ENCODE data around the gene APBA3. TPM values are rescaled to one million over a fixed set of nuclear protein-coding genes. Genes with fewer than 3 reads are reported as not detected.

Gene APBA3
- total and polyA plus RNA-seq, 2 experiments from 2014 or later, result 34.3 to 49.4 TPM

GRCh38 chr19:3737487-3738205, 23.8 kb downstream of the APBA3 start:
- Histone ChIP-seq H3K9me3 (ENCODE audit: low read depth) (no peaks in the 10 kb centered on the region), H3K27ac (no peak overlapping the region), H3K4me1 (ENCODE audit: low read depth) (no peaks in the 10 kb centered on the region), H3K27me3 (no peaks in the 10 kb centered on the region), H3K4me3 (no peak overlapping the region), H3K36me3 (no peaks in the 10 kb centered on the region)
- TF ChIP-seq, protein P1, sequence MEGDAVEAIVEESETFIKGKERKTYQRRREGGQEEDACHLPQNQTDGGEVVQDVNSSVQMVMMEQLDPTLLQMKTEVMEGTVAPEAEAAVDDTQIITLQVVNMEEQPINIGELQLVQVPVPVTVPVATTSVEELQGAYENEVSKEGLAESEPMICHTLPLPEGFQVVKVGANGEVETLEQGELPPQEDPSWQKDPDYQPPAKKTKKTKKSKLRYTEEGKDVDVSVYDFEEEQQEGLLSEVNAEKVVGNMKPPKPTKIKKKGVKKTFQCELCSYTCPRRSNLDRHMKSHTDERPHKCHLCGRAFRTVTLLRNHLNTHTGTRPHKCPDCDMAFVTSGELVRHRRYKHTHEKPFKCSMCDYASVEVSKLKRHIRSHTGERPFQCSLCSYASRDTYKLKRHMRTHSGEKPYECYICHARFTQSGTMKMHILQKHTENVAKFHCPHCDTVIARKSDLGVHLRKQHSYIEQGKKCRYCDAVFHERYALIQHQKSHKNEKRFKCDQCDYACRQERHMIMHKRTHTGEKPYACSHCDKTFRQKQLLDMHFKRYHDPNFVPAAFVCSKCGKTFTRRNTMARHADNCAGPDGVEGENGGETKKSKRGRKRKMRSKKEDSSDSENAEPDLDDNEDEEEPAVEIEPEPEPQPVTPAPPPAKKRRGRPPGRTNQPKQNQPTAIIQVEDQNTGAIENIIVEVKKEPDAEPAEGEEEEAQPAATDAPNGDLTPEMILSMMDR (IDR thresholded peaks at IDR 0.05; ENCODE audit: low read depth, low read length), result no peak
- DNase-seq (ENCODE audit: low read depth in 1 of 2, low spot score in 1 of 2), result no peak

- TF ChIP-seq, protein P1 (IDR thresholded peaks at IDR 0.05; ENCODE audit: low read depth, low read length), result no peak
- Histone ChIP-seq H3K27ac (no peak overlapping the region), H3K4me1 (ENCODE audit: low read depth) (no peaks in the 10 kb centered on the region), H3K4me3 (no peak overlapping the region), H3K9me3 (ENCODE audit: low read depth) (no peaks in the 10 kb centered on the region), H3K36me3 (no peaks in the 10 kb centered on the region), H3K27me3 (no peaks in the 10 kb centered on the region)
- DNase-seq (ENCODE audit: low read depth in 1 of 2, low spot score in 1 of 2), result no peak
Observed at GRCh38 chr19:3736106-3736724, 25.3 kb downstream of the APBA3 start.

GRCh38 chr19:3734310-3734600, 27.2 kb downstream of the APBA3 start:
- Histone ChIP-seq H3K4me1 (ENCODE audit: low read depth) (no peaks in the 10 kb centered on the region), H3K4me3 (no peak overlapping the region), H3K27ac (no peak overlapping the region), H3K9me3 (ENCODE audit: low read depth) (no peaks in the 10 kb centered on the region), H3K27me3 (no peaks in the 10 kb centered on the region), H3K36me3 (no peaks in the 10 kb centered on the region)
- DNase-seq (ENCODE audit: low read depth in 1 of 2, low spot score in 1 of 2), result no peak
- TF ChIP-seq, protein P1 (IDR thresholded peaks at IDR 0.05; ENCODE audit: low read depth, low read length), result no peak

- H3K4me3 ChIP-seq, result no peak overlapping the region
- TF ChIP-seq, protein P1 (IDR thresholded peaks at IDR 0.05; ENCODE audit: low read depth, low read length), result no peak
- no peaks in the 10 kb centered on the region for H3K4me1 ChIP-seq (ENCODE audit: low read depth)
- no peak for DNase-seq (ENCODE audit: low read depth in 1 of 2, low spot score in 1 of 2)
- H3K27ac ChIP-seq, result no peak overlapping the region
- no peaks in the 10 kb centered on the region for H3K27me3 ChIP-seq
- no peaks in the 10 kb centered on the region for H3K36me3 ChIP-seq
- H3K9me3 ChIP-seq (ENCODE audit: low read depth), result no peaks in the 10 kb centered on the region
Observed at GRCh38 chr19:3733549-3734309, 27.8 kb downstream of the APBA3 start.

DNA sequence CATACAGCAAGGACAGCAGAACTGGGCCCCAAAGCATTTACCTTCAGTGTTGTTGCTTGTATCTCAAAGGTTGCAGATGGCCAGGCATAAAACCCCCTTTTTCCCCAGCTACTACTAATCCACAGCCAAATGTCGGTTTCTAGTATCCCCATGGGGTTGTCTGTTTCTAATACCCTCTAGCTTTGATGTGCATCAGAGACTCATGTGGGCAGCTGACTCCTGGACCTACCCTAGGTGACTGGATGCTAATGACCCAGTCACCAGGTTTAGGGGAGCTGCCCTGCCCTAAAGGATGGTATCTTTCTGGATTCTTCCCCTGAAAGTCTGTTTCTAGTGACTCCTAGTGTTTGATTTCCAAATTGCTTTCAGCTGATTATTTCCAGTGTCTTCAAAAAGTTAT, 29.4 kb downstream of the APBA3 start:
- no peak for DNase-seq (ENCODE audit: low read depth in 1 of 2, low spot score in 1 of 2)
- H3K27me3 ChIP-seq, result no peaks in the 10 kb centered on the region
- no peaks in the 10 kb centered on the region for H3K9me3 ChIP-seq (ENCODE audit: low read depth)
- no peaks in the 10 kb centered on the region for H3K36me3 ChIP-seq
- H3K4me1 ChIP-seq (ENCODE audit: low read depth), result no peaks in the 10 kb centered on the region
- no peak overlapping the region for H3K27ac ChIP-seq
- no peak overlapping the region for H3K4me3 ChIP-seq
- TF ChIP-seq, protein P1 (IDR thresholded peaks at IDR 0.05; ENCODE audit: low read depth, low read length), result no peak

Data from cardiac muscle cell (in vitro differentiated cells and primary cell).